Measurements from ENCODE around the gene RNF19B.
"Not testable (repeated sequence)": the region's sequence is repeated elsewhere in the genome, so short reads cannot be mapped to it uniquely, and the experiment has no call there.

The RNF19B gene

DNA sequence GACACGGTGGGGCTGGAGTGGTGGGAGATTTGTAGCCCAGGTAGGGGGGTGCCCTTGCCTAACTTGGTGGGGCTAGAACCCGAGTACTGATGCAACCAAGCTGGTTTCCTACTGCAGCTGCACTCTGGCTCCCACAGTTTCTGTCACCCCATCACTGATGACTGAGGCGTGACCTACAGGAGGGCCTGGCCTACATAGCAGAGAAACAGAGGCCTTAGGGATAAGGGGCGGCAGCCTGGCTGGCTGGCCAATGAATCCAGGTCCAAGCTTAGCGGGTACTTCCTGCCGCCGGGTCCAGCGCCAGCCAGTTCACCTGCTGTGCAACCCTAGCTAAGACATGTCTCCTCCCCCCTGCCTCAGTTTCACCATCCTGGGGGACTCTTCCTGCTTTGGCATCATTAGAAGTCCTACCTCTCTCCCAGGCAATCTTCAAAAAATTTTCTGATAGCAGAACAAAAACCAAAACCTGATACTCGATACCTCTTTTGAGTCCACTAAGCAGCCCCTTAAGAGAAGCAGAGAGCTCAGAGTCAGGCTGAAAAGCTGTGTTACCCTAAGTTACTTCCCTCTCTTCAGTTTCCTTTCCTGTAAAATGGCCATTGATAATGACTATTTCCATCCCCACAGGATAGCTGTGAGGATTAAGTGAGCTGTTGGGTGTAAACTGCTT lies 27.3 kb upstream of the RNF19B start:
- no peak for DNase-seq

DNA sequence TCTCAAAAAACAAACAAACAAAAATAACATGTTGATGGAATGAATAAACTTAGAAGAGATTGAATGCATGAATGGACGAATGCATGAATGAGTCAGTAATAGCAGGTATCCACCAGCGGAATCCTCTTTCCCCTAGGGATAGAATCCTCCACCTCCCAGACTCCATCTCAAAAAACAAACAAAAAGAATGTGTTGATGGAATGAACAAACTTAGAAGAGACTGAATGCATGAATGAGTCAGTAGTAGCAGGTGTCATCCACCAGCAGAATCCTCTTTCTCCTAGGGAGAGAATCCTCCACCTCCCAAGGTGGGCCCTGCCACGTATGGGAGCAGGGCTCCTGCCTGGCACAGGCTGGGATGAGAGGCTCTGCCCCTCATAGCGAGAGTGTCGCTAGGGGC lies 26.8 kb upstream of the RNF19B start:
- no peak for DNase-seq

DNA sequence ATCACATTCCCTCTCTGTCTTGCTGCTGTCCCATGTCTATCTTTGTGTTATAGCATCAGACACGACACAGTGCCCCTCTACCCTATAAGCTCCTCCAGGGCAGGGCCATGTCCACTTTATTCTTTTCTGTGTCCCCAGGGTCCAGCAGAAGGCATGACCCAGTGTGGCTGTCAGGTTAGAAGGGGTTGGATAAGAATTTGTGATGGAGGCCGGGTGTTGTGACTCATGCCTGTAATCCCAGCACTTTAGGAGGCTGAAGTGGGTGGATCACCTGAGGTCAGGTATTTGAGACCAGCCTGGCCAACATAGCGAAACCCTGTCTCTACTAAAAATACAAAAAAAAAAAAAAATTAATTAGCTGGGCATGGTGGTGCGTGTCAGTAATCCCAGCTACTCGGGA lies 26.3 kb upstream of the RNF19B start:
- DNase-seq, result no peak

DNA sequence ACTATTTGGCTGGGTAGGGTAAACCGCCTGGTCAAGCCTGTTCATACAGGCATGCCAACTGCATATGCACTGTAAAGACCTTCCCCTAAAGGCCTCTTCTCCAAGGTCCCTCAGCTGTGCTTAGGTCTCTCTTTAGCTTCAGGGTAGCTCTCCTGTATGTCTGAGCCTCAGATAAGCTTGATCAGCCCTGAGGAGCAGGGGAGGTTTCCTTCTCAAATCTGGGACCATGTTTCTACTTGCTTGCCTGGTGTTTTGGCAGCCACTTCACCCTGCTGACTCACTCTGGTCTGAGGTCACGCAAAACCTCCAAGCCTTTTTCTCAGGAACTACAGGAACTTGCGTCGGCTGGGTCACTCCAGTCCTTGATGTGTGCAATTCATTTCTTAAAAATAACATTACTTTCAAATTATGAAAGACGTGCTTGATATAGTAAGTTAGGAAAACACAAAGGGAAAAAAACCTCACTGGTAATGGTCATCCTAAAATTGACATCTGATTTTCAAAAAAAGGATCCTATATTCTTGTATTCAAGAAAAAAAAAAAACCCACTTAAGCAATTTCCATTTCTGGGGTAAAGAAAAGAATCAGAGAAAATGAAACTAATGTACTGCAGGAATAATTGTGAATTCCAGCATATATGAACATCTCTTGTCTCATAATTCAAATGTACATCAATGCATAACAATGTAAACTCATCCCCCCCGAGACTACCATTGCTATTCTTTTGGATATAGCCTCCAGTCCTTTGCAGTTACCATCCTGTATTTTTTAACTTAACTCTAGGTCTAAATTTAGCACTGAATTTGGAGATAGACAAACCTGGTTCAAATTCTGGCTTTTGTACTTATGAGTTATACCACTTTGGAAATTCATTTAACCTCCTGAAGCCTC lies 24.8 kb upstream of the RNF19B start:
- peak; percentile 6 to 66 for DNase-seq

DNA sequence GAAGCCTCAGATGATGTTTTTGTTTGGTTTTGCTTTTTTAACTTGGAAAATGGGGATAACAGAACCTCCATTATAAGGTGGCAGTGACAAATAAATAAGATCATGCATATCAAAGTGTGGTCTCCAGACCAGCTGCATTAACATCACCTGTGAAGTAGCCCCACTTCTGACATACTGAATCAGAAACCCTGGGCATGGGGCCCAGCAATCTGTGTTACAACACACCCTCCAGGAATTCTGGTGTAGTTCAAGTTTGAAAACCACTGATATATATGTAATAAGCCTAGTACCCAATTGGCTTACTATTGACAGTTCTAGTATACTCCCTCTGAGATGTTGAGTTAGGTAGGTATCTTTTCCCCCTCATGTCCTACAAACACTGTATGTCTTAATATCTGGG lies 24.1 kb upstream of the RNF19B start:
- DNase-seq, result no peak

DNA sequence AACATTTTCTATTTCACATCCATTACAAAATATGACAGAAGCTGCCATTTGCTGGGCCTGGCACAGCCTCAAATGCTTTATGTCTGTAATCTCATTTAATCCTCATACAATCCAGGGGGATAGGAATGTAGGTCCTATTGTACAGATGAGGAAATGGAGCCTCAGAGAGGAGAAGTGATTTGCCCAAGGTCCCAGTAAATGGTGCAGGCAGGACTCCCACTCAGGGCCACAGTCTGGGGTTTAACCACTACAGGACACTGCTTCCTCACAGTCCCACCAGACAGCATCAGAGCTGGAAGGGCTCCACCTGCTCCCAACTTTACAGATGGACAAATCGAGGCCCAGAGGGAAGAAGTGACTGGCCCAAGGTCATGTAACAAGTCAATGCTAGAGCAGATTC lies 20.6 kb upstream of the RNF19B start:
- no peak for DNase-seq

DNA sequence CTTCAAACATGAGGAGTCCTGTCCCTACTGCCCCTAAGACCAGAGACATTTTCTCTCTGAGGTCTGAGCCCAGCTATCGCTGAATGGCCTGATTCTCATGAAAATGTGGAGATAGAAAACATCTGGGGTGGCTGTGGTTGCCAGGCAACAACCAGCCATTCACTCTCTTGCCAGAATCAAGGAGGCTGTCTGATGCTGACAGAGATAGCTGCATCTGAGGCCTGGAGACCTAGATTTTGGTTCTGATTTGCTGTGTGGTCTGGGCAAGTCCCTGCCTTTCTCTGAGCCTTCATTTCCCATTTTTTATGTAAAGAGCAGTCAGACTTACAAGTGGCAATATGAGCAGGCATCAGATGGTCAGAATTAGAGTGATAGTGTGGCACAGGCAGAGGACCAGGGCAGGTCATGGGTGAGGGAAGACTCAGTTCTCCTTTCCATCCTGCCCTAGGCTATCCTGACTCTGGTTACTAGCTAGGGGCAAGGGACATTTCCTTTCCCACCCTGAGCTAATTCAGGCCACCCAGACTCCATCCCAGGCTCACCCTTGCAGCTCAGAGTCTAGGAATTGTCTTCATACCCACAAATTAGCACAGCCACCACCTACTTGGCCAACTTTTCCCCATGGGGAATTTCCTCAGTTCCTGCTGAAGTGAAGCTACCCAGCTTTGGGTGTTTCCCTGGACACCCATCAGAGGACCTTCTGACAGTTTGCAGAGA lies 20.0 kb upstream of the RNF19B start:
- no peak for DNase-seq

DNA sequence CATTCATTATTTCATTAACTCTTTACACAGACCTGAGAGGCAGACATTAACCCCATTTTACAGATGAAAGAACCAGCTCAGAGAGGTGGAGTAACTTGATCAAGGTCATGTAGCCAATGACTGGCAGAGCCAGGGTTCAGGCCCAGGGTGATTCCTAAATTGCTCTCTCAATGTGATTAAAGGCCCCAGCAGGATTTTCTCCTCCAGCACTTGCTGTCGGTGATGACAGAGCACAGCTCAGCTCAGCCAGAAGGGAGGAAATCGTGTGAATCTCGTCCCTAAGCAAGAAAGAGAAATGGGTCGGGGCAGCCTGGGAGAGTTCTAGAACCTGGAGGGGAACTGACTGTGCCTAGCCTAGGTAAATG lies 19.5 kb upstream of the RNF19B start:
- no peak for DNase-seq

DNA sequence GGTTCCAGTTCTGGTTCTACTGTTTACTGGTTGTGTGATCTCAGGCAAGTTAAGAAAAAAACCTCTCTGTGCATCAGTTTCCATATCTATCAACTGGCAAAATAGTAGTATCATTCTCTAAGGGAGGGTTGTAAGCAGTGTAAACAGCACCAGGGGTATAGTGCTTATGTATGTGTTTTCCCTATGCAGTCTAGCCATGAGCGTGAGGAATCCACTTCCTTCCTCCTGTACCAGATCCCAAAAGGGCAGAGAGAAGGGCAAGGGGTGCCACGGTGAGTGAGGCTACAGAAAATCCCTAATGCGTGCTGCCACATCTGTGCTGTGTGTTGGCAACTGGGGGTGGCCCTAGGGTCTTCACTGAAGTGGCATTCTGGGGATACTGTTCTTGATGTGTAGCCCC lies 18.4 kb upstream of the RNF19B start:
- DNase-seq, result no peak

DNA sequence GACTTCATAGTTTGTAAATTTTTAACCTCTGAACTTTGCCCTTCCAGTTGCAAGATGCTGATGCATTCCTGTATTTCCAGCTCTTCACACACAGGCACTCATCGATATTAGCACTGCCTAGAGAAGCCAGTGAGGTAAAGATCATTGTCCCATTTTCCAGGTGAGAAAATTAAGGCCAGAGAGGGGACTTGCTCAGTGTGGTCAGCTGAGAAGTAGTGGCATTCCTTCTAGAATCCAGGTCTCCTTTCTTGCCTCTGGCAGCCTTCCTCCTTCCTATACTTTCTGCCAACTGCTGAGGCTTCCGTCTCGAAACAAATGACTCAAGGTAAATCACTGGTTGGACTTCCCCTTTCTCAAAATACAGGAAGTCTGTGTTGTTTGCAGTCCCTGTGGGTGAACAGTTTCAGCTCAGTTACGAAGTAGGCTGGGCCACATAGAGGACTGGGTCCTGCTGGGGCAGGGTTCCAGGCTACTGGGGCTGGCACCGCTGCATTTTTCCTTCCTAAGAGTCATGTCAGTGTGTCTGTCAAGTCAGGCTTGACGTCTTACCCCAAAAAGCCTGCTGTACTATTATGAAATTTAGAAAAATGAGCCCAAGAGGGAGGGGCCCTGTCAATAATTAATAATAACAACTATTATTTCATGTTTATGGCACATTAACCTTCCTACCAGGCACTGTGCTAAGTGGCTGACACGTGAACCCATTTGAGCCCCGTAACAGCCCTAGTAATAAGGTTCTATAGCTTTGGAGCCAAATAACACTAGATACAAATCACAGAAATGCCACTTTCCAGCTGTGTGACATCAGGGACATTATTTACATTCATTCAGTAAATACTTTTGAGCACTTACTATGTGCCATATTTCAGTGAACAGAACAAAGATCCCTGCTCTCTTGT lies 16.6 kb upstream of the RNF19B start:
- peak; percentile 29 to 80 for DNase-seq

DNA sequence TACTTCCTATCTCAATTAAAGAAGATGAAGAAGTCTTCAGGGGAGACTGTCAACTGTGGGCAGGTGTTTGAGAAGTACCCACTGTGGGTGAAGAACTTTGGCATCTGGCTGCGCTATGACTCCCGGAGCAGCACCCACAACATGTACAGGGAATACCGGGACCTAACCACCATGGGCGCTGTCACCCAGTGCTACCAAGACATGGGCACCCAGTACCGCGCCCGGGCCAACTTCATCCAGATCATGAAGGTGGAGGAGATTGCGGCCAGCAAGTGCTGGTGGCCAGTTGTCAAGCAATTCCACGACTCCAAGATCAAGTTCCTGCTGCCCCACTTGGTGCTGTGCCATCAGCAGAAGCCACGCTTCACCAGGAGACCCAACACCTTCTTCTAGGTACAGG lies 15.5 kb upstream of the RNF19B start:
- no peak for DNase-seq

DNA sequence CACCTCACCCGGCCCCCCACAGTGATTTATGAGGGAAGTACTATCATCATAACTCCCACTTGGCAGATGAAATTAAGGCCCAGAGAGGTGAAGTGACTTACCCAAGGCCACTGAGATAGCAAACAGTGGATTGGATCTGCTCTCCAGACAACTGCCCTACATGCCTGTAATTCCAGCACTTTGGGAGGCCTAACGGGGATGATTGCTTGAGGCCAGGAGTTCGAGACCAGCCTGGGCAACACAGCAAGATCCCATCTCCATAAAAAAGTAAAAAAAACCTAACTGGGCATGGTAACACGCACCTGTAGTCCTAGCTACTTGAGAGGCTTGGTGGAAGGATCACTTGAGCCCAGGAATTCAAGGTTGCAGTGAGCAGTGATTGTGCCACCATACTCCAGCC lies 14.2 kb upstream of the RNF19B start:
- no peak for DNase-seq

DNA sequence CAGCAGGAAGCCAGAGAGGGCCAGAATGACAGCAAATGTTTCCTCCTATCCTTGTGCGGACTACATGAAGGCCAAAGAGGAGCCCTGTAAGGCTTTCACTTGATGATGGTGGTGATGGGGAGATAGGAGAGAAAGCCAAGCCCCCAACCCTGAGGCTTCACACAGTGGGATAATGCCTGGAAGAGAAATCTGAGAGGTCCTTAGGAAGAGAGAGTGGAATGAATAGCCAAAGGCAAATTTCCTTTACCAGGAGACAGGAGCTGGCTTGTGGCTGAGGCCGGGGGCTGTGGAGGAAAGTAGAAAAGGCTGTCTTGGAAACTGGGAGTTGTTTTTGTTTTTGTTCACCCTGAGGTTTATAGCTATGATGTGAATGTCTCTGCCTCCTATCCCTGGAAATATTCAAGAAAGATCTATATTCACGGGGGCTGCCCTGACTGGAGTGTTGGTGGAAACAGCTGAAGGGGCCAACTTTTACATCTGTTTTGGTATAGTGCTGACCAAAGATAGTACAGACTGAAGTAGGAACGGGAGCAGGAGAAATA lies 13.0 kb upstream of the RNF19B start:
- no peak for DNase-seq

DNA sequence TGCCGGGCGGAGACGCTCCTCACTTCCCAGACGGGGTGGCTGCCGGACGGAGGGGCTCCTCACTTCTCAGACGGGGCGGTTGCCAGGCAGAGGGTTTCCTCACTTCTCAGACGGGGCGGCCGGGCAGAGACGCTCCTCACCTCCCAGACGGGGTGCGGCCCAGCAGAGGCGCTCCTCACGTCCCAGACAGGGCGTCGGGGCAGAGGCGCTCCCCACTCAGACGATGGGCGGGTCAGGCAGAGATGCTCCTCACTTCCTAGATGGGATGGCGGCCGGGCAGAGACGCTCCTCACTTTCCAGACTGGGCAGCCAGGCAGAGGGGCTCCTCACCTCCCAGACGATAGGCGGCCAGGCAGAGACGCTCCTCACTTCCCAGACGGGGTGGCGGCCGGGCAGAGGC lies 10.4 kb upstream of the RNF19B start:
- DNase-seq, result not testable (repeated sequence)

DNA sequence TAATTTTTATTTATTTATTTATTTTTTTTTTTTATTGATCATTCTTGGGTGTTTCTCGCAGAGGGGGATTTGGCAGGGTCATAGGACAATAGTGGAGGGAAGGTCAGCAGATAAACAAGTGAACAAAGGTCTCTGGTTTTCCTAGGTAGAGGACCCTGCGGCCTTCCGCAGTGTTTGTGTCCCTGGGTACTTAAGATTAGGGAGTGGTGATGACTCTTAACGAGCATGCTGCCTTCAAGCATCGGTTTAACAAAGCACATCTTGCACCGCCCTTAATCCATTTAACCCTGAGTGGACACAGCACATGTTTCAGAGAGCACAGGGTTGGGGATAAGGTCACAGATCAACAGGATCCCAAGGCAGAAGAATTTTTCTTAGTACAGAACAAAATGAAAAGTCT lies 8.8 kb upstream of the RNF19B start:
- DNase-seq, result not testable (repeated sequence)

DNA sequence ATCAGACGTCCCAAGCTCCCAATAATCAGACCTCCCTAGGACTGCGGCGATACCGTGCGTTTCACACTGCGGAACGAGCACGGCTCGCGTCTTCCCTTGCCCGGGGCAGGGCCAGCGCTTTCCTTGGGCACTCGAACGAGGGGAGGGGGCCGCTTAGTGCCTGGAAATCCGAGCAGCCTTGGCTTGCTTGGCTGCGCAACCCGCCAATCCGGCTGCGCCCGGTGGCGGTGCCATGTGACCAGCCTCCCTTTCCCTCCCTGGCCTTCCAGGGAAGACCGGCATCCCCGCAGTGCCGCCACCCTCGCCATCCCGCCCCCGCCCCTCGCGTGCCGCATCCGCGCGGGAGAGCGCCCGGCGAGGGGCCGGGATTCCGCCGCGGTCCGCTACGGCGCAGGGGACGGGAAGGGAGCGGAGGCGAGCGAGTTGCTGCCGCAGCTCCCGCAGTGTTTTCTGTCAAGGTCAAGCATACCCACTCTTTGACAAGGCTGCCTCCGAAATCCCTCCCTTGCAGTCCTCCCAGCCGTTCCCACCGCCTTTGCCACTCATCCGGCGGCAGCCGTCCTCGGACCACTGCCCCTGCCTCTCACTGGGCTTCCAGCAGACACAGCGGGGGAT lies 8.3 kb upstream of the RNF19B start:
- no peak for DNase-seq

DNA sequence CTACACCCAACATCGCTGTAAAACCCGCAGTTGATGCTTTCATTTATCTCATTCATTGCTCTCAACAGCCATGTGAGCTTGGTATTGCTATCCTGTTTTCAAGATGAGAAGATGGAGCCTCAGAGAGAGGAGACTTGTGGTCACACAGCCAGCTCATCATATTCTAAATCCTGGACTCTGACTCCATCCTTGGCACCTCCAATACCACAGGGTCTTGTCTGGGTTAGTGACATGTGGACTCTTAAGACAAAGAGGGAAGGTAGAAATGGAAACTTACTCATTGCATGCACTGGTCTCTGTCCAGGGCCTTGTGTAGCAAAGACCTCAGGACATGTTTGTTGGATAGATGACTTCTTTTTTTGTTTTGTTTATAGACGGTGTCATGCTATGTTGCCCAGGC lies 7.0 kb upstream of the RNF19B start:
- no peak for DNase-seq

DNA sequence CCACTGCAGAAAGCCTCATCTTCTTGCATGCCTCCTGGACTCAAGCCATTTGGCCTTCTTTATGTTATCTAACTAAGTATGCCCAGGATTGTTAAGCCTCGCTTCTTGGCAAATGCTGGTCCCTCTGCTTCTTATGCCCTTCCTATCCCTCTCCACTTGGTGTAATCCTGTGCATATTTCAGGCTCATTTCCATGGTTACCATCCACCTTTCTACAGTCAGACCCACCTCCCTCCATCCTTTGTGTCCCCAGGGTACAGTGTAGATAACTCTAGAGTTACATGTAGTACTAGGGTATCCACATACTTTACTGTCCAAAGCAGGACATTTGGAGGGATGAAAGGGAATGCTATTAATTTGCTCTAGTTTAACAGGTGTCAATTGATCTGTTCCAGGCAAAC lies 6.5 kb upstream of the RNF19B start:
- no peak for DNase-seq

DNA sequence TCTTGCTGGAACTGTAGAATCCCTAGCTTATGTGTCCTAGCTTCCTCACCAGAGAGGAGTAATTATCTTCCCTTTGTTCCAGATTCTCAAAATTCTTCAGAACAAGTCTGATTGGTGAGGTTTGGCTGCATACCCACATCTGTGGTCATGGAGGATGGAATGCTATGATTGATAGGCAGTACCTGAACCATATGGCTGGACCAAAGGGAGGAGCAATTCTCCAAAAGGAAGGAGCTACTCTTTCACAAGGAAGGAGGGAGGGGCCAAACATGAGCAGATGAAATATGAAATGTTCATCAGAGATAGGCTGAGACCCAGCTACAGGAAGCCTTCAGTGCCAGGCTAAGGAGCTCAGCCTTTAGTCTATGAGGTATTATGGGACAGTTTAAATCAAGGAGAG lies 5.0 kb upstream of the RNF19B start:
- DNase-seq, result no peak

DNA sequence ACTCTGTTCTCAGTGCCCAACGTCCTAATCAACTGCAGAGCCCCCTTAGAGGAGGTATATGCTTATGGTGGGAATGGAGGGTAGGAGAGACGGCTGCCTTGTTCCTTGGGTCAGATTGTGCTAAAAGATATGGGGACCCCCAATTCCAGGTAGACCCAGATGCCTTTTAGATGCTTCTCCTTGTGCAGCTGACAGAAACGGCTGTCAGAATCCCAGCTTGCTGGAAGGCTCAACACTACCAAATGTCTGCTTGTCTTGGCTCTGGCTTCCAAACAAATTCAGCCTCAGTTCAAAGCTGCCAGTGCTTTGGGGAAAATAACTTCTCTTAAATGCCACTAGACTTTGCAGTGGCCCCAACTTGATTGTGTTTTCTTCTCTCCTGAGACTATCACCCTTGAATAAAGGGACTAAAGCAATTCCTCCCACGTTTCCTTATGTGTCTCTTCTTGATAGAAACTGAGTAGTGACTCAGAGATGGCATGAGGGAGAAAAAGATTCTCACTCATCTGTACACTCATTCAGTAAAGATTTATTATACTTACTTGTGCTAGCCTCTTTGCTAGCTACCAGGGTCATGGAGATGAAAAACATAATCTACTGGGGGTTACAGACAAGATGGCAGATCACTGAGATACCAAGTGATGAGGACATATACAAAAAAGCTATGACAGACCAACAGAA lies 3.4 kb upstream of the RNF19B start:
- no peak for DNase-seq

DNA sequence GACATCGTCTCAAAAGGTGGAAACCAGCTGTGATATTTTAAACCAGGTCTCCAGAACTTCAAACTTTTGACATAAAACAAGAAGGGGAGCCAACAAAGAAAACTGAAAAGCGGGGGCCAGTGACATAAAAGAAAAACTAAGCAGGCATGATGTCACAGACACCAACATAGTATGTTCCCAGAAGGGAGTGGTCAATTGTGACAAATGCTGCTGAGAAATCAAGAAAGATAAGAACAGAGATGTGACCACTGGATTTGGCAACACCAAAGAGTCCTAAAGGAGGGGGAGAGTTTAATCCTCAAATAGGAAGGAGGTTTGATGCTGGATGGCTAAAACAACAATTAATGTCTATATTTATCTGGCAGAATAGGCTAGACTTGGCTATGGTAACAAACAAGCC lies 2.3 kb upstream of the RNF19B start:
- DNase-seq, result no peak
